Activated CD4-positive, alpha-beta memory T cell treated with anti-CD3 and anti-CD28 coated beads, Interleukin-2, amount 10 ng/mL, durations not matched to agents 7 days and 5 days (primary cell): Measurements from ENCODE around the gene RMRP. TPM values are rescaled to one million over a fixed set of nuclear protein-coding genes. Genes with fewer than 3 reads are reported as not detected.

Experiments
- CTCF ChIA-PET: fragments of 350-600 bp; sonication (Branson Sonifier 250); formaldehyde crosslinking; loops from one replicate; lab custom pipeline; 2021; ENCODE audit warnings: antibody characterized with exemption, inconsistent platforms; lab: Charles Lee
- POLR2A ChIA-PET: fragments of 350-600 bp; sonication (Branson Sonifier 250); formaldehyde crosslinking; loops from one replicate; lab custom pipeline; 2021; ENCODE audit warnings: antibody characterized with exemption; lab: Charles Lee
- DNase-seq: peaks from one replicate; pipeline ENCODE4 v3.0.0-alpha.2; 2020
- H3K27ac Mint-ChIP-seq: one replicate; pipeline ENCODE4 v1.8.0; 2021; ENCODE audit warnings: mild to moderate bottlenecking, mixed read lengths
- H3K27me3 Mint-ChIP-seq: one replicate; pipeline ENCODE4 v1.8.0; 2021; ENCODE audit warnings: mixed read lengths
- H3K36me3 Mint-ChIP-seq: one replicate; pipeline ENCODE4 v1.8.0; 2021; ENCODE audit warnings: low read depth, mixed read lengths
- H3K4me1 Mint-ChIP-seq: one replicate; pipeline ENCODE4 v1.8.0; 2021; ENCODE audit warnings: mixed read lengths
- H3K4me3 Mint-ChIP-seq: one replicate; pipeline ENCODE4 v1.8.0; 2021; ENCODE audit warnings: mild to moderate bottlenecking, mixed read lengths
- H3K9me3 Mint-ChIP-seq: one replicate; pipeline ENCODE4 v1.8.0; 2021; ENCODE audit warnings: mixed read lengths
- total RNA-seq, 2 experiments: library from RNA; stranded (reverse); gene quantifications; one replicate each; pipeline ENCODE4 v1.2.3, GENCODE V29; 2021

The RMRP gene
- total RNA-seq, 2 experiments from 2014 or later: 9,885 to 10,678 TPM

GRCh38 chr9:35695943-35696401, 38.2 kb upstream of the RMRP start:
- peaks cover 20% of the 10 kb centered on the region for H3K36me3 Mint-ChIP-seq
- ChIA-PET POLR2A (interaction anchor here (0.7 to 2.0 kb wide), 13 partner anchors 8 to 92 kb away, joined by 3 to 11 read pairs (median 6); partner anchors contain the start of genes ARHGEF39, CCDC107, CREB3 and GBA2), CTCF (interaction anchor here (0.8 to 8.0 kb wide), 38 partner anchors 8 to 98 kb away, joined by 3 to 60 read pairs (median 8); partner anchors contain the start of genes ARHGEF39, CCDC107, CD72 and CREB3)
- H3K4me3 Mint-ChIP-seq: no peak overlapping the region
- no peaks in the 10 kb centered on the region for H3K27me3 Mint-ChIP-seq
- H3K9me3 Mint-ChIP-seq: no peaks in the 10 kb centered on the region
- H3K4me1 Mint-ChIP-seq: peaks cover 11% of the 10 kb centered on the region
- DNase-seq: no peak
- H3K27ac Mint-ChIP-seq: no peak overlapping the region

- peak overlapping the region; percentile 75 for H3K4me3 Mint-ChIP-seq
- H3K4me1 Mint-ChIP-seq: peaks cover 26% of the 10 kb centered on the region
- H3K36me3 Mint-ChIP-seq: peaks cover 7% of the 10 kb centered on the region
- H3K27ac Mint-ChIP-seq: no peak overlapping the region
- no peak for DNase-seq
- ChIA-PET POLR2A (interaction anchor here (0.7 to 4.6 kb wide), 5 partner anchors 26 to 72 kb away, joined by 3 to 24 read pairs (median 8); partner anchors contain the start of genes ARHGEF39, CCDC107, RMRP and SIT1), CTCF (interaction anchor here (1.0 to 8.0 kb wide), 4 partner anchors 35 to 88 kb away, joined by 3 to 60 read pairs (median 4); partner anchors contain the start of genes CCDC107 and RMRP)
- no peaks in the 10 kb centered on the region for H3K9me3 Mint-ChIP-seq
- H3K27me3 Mint-ChIP-seq: no peaks in the 10 kb centered on the region
Measured at GRCh38 chr9:35691757-35692301, 34.0 kb upstream of the RMRP start.

- H3K27ac Mint-ChIP-seq: peak overlapping the region; percentile 21
- POLR2A ChIA-PET: interaction anchor here (1.2 to 4.6 kb wide), 7 partner anchors 26 to 72 kb away, joined by 3 to 24 read pairs (median 8); partner anchors contain the start of genes ARHGEF39, CCDC107, CREB3 and RMRP
Measured at GRCh38 chr9:35691334-35691650, 33.5 kb upstream of the RMRP start.

GRCh38 chr9:35690614-35691333, 33.0 kb upstream of the RMRP start:
- H3K27ac Mint-ChIP-seq: peak overlapping the region; percentile 21
- no peaks in the 10 kb centered on the region for H3K9me3 Mint-ChIP-seq
- H3K36me3 Mint-ChIP-seq: no peaks in the 10 kb centered on the region
- H3K4me3 Mint-ChIP-seq: peak overlapping the region; percentile 75
- DNase-seq: peak; percentile 42
- peaks cover 24% of the 10 kb centered on the region for H3K4me1 Mint-ChIP-seq
- no peaks in the 10 kb centered on the region for H3K27me3 Mint-ChIP-seq
- ChIA-PET POLR2A (interaction anchor here (0.9 to 4.6 kb wide), 8 partner anchors 11 to 71 kb away, joined by 3 to 24 read pairs (median 8); partner anchors contain the start of genes ARHGEF39, CCDC107, CREB3 and RMRP), CTCF (interaction anchor here (1.1 to 8.0 kb wide), 5 partner anchors 34 to 79 kb away, joined by 3 to 60 read pairs (median 5); partner anchors contain the start of genes CCDC107 and RMRP)

More at GRCh38 chr9:35691334-35691650, 33.5 kb upstream of the RMRP start:
- Mint-ChIP-seq H3K9me3 (no peaks in the 10 kb centered on the region), H3K4me1 (peaks cover 24% of the 10 kb centered on the region), H3K27me3 (no peaks in the 10 kb centered on the region), H3K36me3 (peaks cover 1% of the 10 kb centered on the region), H3K4me3 (peak overlapping the region; percentile 75)
- CTCF ChIA-PET: interaction anchor here (1.0 to 8.0 kb wide), 5 partner anchors 34 to 88 kb away, joined by 3 to 60 read pairs (median 5); partner anchors contain the start of genes CCDC107 and RMRP
- no peak for DNase-seq

- Mint-ChIP-seq H3K9me3 (no peaks in the 10 kb centered on the region), H3K36me3 (no peaks in the 10 kb centered on the region), H3K4me3 (peak overlapping the region; percentile 75), H3K27ac (no peak overlapping the region), H3K27me3 (no peaks in the 10 kb centered on the region), H3K4me1 (peaks cover 24% of the 10 kb centered on the region)
- ChIA-PET CTCF (interaction anchor here (1.1 to 8.0 kb wide), 5 partner anchors 26 to 79 kb away, joined by 3 to 60 read pairs (median 5); partner anchors contain the start of genes ARHGEF39, CCDC107 and RMRP), POLR2A (interaction anchor here (0.9 to 4.6 kb wide), 7 partner anchors 11 to 43 kb away, joined by 3 to 24 read pairs (median 8); partner anchors contain the start of genes ARHGEF39, CCDC107, CREB3 and RMRP)
- DNase-seq: no peak
Measured at GRCh38 chr9:35690294-35690613, 32.4 kb upstream of the RMRP start.

GRCh38 chr9:35689542-35690293, 31.9 kb upstream of the RMRP start, which contains the start of gene TPM2:
TPM2 (minus strand) TSS chr9:35689925; CDS start chr9:35689817, 108 bp downstream.
- CTCF ChIA-PET: interaction anchor here (1.1 to 8.0 kb wide), 6 partner anchors 25 to 78 kb away, joined by 3 to 60 read pairs (median 10); partner anchors contain the start of genes ARHGEF39, CCDC107 and RMRP
- no peak for DNase-seq
- H3K4me3 Mint-ChIP-seq: peak within 1 kb of the TSS; percentile 75
- POLR2A ChIA-PET: interaction anchor here (0.9 to 4.6 kb wide), 7 partner anchors 10 to 43 kb away, joined by 3 to 24 read pairs (median 5); partner anchors contain the start of genes ARHGEF39, CCDC107, CREB3 and RMRP
- H3K4me1 Mint-ChIP-seq: peaks cover 24% of the 10 kb centered on the region
- H3K27me3 Mint-ChIP-seq: no peaks in the 10 kb centered on the region
- no peak within 1 kb of the TSS for H3K27ac Mint-ChIP-seq
- no peaks in the 10 kb centered on the region for H3K36me3 Mint-ChIP-seq
- H3K9me3 Mint-ChIP-seq: no peaks in the 10 kb centered on the region

GRCh38 chr9:35688558-35689541, 31.0 kb upstream of the RMRP start:
- no peaks in the 10 kb centered on the region for H3K9me3 Mint-ChIP-seq
- CTCF ChIA-PET: interaction anchor here (0.8 to 2.5 kb wide), 8 partner anchors 8 to 78 kb away, joined by 3 to 21 read pairs (median 5); partner anchors contain the start of genes ARHGEF39, CCDC107 and RMRP
- no peak for DNase-seq

GRCh38 chr9:35687972-35688557, 30.2 kb upstream of the RMRP start:
- H3K36me3 Mint-ChIP-seq: no peaks in the 10 kb centered on the region
- no peak for DNase-seq
- H3K9me3 Mint-ChIP-seq: no peaks in the 10 kb centered on the region
- no peaks in the 10 kb centered on the region for H3K27me3 Mint-ChIP-seq
- CTCF ChIA-PET: interaction anchor here (0.8 to 2.5 kb wide), 8 partner anchors 9 to 84 kb away, joined by 3 to 21 read pairs (median 4); partner anchors contain the start of genes CCDC107 and RMRP
- H3K27ac Mint-ChIP-seq: no peak overlapping the region
- H3K4me1 Mint-ChIP-seq: peaks cover 24% of the 10 kb centered on the region
- POLR2A ChIA-PET: interaction anchor here (0.9 to 4.6 kb wide), 6 partner anchors 8 to 43 kb away, joined by 3 to 24 read pairs (median 4); partner anchors contain the start of genes ARHGEF39, SIT1 and TLN1
- no peak overlapping the region for H3K4me3 Mint-ChIP-seq

More at GRCh38 chr9:35688558-35689541, 31.0 kb upstream of the RMRP start:
- Mint-ChIP-seq H3K4me3 (peak overlapping the region; percentile 51), H3K36me3 (no peaks in the 10 kb centered on the region), H3K27ac (no peak overlapping the region), H3K4me1 (peaks cover 24% of the 10 kb centered on the region), H3K27me3 (no peaks in the 10 kb centered on the region)
- POLR2A ChIA-PET: interaction anchor here (0.9 to 4.6 kb wide), 7 partner anchors 8 to 43 kb away, joined by 3 to 24 read pairs (median 4); partner anchors contain the start of genes ARHGEF39, SIT1 and TLN1

GRCh38 chr9:35687306-35687705, 29.5 kb upstream of the RMRP start:
- Mint-ChIP-seq H3K4me1 (peaks cover 24% of the 10 kb centered on the region), H3K27me3 (no peaks in the 10 kb centered on the region), H3K36me3 (no peaks in the 10 kb centered on the region), H3K4me3 (no peak overlapping the region), H3K27ac (no peak overlapping the region), H3K9me3 (no peaks in the 10 kb centered on the region)
- POLR2A ChIA-PET: interaction anchor here (2.0 kb wide), 1 partner anchor 22 kb away, joined by 7 read pairs; the partner anchor contains the start of gene ARHGEF39
- DNase-seq: no peak
- CTCF ChIA-PET: interaction anchor here (0.8 to 2.5 kb wide), 6 partner anchors 10 to 84 kb away, joined by 3 to 21 read pairs (median 8); partner anchors contain the start of genes CCDC107 and RMRP
